ENCODE results near the gene AOPEP.

AOPEP gene

GRCh38 chr9:94908011-94908563 lies 181.6 kb downstream of the AOPEP start:
- Histone ChIP-seq H3K4me3 (ENCODE audit: low read depth in 1 of 2, low read length in 2 of 2) (no peak overlapping the region), H3K9me3 (ENCODE audit: control insufficient read depth in 1 of 2, low read length in 2 of 2) (no peaks in the 10 kb centered on the region), H3K27ac (ENCODE audit: low read depth, low read length) (no peak overlapping the region), H3K27me3 (ENCODE audit: control insufficient read depth in 1 of 2, insufficient read depth in 2 of 2, low read length in 2 of 2) (no peaks in the 10 kb centered on the region), H3K4me1 (ENCODE audit: control insufficient read depth in 1 of 2, insufficient read depth in 2 of 2, low read length in 2 of 2) (peaks cover 0 to 3% of the 10 kb centered on the region in 2 donors), H3K9ac (ENCODE audit: low read depth in 1 of 2, low read length in 2 of 2) (no peak overlapping the region), H3K36me3 (ENCODE audit: control insufficient read depth in 1 of 2, insufficient read depth in 2 of 2, low read length in 2 of 2) (no peaks in the 10 kb centered on the region)

- H3K36me3 ChIP-seq (ENCODE audit: control insufficient read depth in 1 of 2, insufficient read depth in 2 of 2, low read length in 2 of 2) = no peaks in the 10 kb centered on the region
- no peaks in the 10 kb centered on the region for H3K27me3 ChIP-seq (ENCODE audit: control insufficient read depth in 1 of 2, insufficient read depth in 2 of 2, low read length in 2 of 2)
- no peaks in the 10 kb centered on the region for H3K9me3 ChIP-seq (ENCODE audit: control insufficient read depth in 1 of 2, low read length in 2 of 2)
- no peak overlapping the region for H3K4me3 ChIP-seq (ENCODE audit: low read depth in 1 of 2, low read length in 2 of 2)
- H3K4me1 ChIP-seq (ENCODE audit: control insufficient read depth in 1 of 2, insufficient read depth in 2 of 2, low read length in 2 of 2) = peaks cover 3 to 9% of the 10 kb centered on the region in 2 donors
- H3K27ac ChIP-seq (ENCODE audit: low read depth, low read length) = no peak overlapping the region
- no peak overlapping the region for H3K9ac ChIP-seq (ENCODE audit: low read depth in 1 of 2, low read length in 2 of 2)
These were observed 182.2 kb downstream of the AOPEP start for GRCh38 chr9:94908583-94909249.

GRCh38 chr9:94909250-94909894 lies 182.9 kb downstream of the AOPEP start:
- Histone ChIP-seq H3K9me3 (ENCODE audit: control insufficient read depth in 1 of 2, low read length in 2 of 2) (no peaks in the 10 kb centered on the region), H3K27me3 (ENCODE audit: control insufficient read depth in 1 of 2, insufficient read depth in 2 of 2, low read length in 2 of 2) (no peaks in the 10 kb centered on the region), H3K4me3 (ENCODE audit: low read depth in 1 of 2, low read length in 2 of 2) (no peak overlapping the region), H3K27ac (ENCODE audit: low read depth, low read length) (no peak overlapping the region), H3K4me1 (ENCODE audit: control insufficient read depth in 1 of 2, insufficient read depth in 2 of 2, low read length in 2 of 2) (peaks cover 5 to 16% of the 10 kb centered on the region in 2 donors), H3K36me3 (ENCODE audit: control insufficient read depth in 1 of 2, insufficient read depth in 2 of 2, low read length in 2 of 2) (no peaks in the 10 kb centered on the region), H3K9ac (ENCODE audit: low read depth in 1 of 2, low read length in 2 of 2) (no peak overlapping the region)

- Histone ChIP-seq H3K4me1 (ENCODE audit: control insufficient read depth in 1 of 2, insufficient read depth in 2 of 2, low read length in 2 of 2) (peaks cover 5 to 23% of the 10 kb centered on the region in 2 donors), H3K9ac (ENCODE audit: low read depth in 1 of 2, low read length in 2 of 2) (no peak overlapping the region)
These were observed 183.6 kb downstream of the AOPEP start for GRCh38 chr9:94909965-94910730.

GRCh38 chr9:94911211-94911610 lies 184.7 kb downstream of the AOPEP start:
- H3K4me1 ChIP-seq (ENCODE audit: control insufficient read depth in 1 of 2, insufficient read depth in 2 of 2, low read length in 2 of 2) = peaks cover 5 to 23% of the 10 kb centered on the region in 2 donors
- H3K9me3 ChIP-seq (ENCODE audit: control insufficient read depth in 1 of 2, low read length in 2 of 2) = no peaks in the 10 kb centered on the region
- no peak overlapping the region for H3K27ac ChIP-seq (ENCODE audit: low read depth, low read length)
- no peaks in the 10 kb centered on the region for H3K27me3 ChIP-seq (ENCODE audit: control insufficient read depth in 1 of 2, insufficient read depth in 2 of 2, low read length in 2 of 2)
- no peak overlapping the region for H3K4me3 ChIP-seq (ENCODE audit: low read depth in 1 of 2, low read length in 2 of 2)
- no peak overlapping the region for H3K9ac ChIP-seq (ENCODE audit: low read depth in 1 of 2, low read length in 2 of 2)
- H3K36me3 ChIP-seq (ENCODE audit: control insufficient read depth in 1 of 2, insufficient read depth in 2 of 2, low read length in 2 of 2) = no peaks in the 10 kb centered on the region

More at GRCh38 chr9:94909965-94910730, 183.6 kb downstream of the AOPEP start:
- Histone ChIP-seq H3K27ac (ENCODE audit: low read depth, low read length) (no peak overlapping the region), H3K27me3 (ENCODE audit: control insufficient read depth in 1 of 2, insufficient read depth in 2 of 2, low read length in 2 of 2) (no peaks in the 10 kb centered on the region), H3K9me3 (ENCODE audit: control insufficient read depth in 1 of 2, low read length in 2 of 2) (no peaks in the 10 kb centered on the region), H3K4me3 (ENCODE audit: low read depth in 1 of 2, low read length in 2 of 2) (no peak overlapping the region), H3K36me3 (ENCODE audit: control insufficient read depth in 1 of 2, insufficient read depth in 2 of 2, low read length in 2 of 2) (no peaks in the 10 kb centered on the region)

- H3K4me3 ChIP-seq (ENCODE audit: low read depth in 1 of 2, low read length in 2 of 2) = no peak overlapping the region
- H3K9ac ChIP-seq (ENCODE audit: low read depth in 1 of 2, low read length in 2 of 2) = no peak overlapping the region
- H3K27ac ChIP-seq (ENCODE audit: low read depth, low read length) = no peak overlapping the region
- H3K36me3 ChIP-seq (ENCODE audit: control insufficient read depth in 1 of 2, insufficient read depth in 2 of 2, low read length in 2 of 2) = no peaks in the 10 kb centered on the region
- peaks cover 5 to 23% of the 10 kb centered on the region in 2 donors for H3K4me1 ChIP-seq (ENCODE audit: control insufficient read depth in 1 of 2, insufficient read depth in 2 of 2, low read length in 2 of 2)
- no peaks in the 10 kb centered on the region for H3K9me3 ChIP-seq (ENCODE audit: control insufficient read depth in 1 of 2, low read length in 2 of 2)
- H3K27me3 ChIP-seq (ENCODE audit: control insufficient read depth in 1 of 2, insufficient read depth in 2 of 2, low read length in 2 of 2) = no peaks in the 10 kb centered on the region
These were observed 185.6 kb downstream of the AOPEP start for GRCh38 chr9:94911986-94912635.

- Histone ChIP-seq H3K9me3 (ENCODE audit: control insufficient read depth in 1 of 2, low read length in 2 of 2) (no peaks in the 10 kb centered on the region), H3K27me3 (ENCODE audit: control insufficient read depth in 1 of 2, insufficient read depth in 2 of 2, low read length in 2 of 2) (no peaks in the 10 kb centered on the region), H3K27ac (ENCODE audit: low read depth, low read length) (no peak overlapping the region), H3K4me3 (ENCODE audit: low read depth in 1 of 2, low read length in 2 of 2) (no peak overlapping the region), H3K36me3 (ENCODE audit: control insufficient read depth in 1 of 2, insufficient read depth in 2 of 2, low read length in 2 of 2) (no peaks in the 10 kb centered on the region), H3K4me1 (ENCODE audit: control insufficient read depth in 1 of 2, insufficient read depth in 2 of 2, low read length in 2 of 2) (peaks cover 5 to 23% of the 10 kb centered on the region in 2 donors), H3K9ac (ENCODE audit: low read depth in 1 of 2, low read length in 2 of 2) (no peak overlapping the region)
These were observed 186.3 kb downstream of the AOPEP start for GRCh38 chr9:94912700-94913249.

- Histone ChIP-seq H3K27ac (ENCODE audit: low read depth, low read length) (no peak overlapping the region), H3K4me1 (ENCODE audit: control insufficient read depth in 1 of 2, insufficient read depth in 2 of 2, low read length in 2 of 2) (peaks cover 5 to 23% of the 10 kb centered on the region in 2 donors), H3K4me3 (ENCODE audit: low read depth in 1 of 2, low read length in 2 of 2) (no peak overlapping the region), H3K36me3 (ENCODE audit: control insufficient read depth in 1 of 2, insufficient read depth in 2 of 2, low read length in 2 of 2) (no peaks in the 10 kb centered on the region), H3K9ac (ENCODE audit: low read depth in 1 of 2, low read length in 2 of 2) (no peak overlapping the region), H3K27me3 (ENCODE audit: control insufficient read depth in 1 of 2, insufficient read depth in 2 of 2, low read length in 2 of 2) (no peaks in the 10 kb centered on the region), H3K9me3 (ENCODE audit: control insufficient read depth in 1 of 2, low read length in 2 of 2) (no peaks in the 10 kb centered on the region)
These were observed 187.1 kb downstream of the AOPEP start for GRCh38 chr9:94913550-94913949.

GRCh38 chr9:94915476-94916450 lies 189.3 kb downstream of the AOPEP start:
- Histone ChIP-seq H3K27me3 (ENCODE audit: control insufficient read depth in 1 of 2, insufficient read depth in 2 of 2, low read length in 2 of 2) (no peaks in the 10 kb centered on the region), H3K9me3 (ENCODE audit: control insufficient read depth in 1 of 2, low read length in 2 of 2) (no peaks in the 10 kb centered on the region), H3K36me3 (ENCODE audit: control insufficient read depth in 1 of 2, insufficient read depth in 2 of 2, low read length in 2 of 2) (no peaks in the 10 kb centered on the region), H3K27ac (ENCODE audit: low read depth, low read length) (no peak overlapping the region), H3K4me3 (ENCODE audit: low read depth in 1 of 2, low read length in 2 of 2) (no peak overlapping the region), H3K4me1 (ENCODE audit: control insufficient read depth in 1 of 2, insufficient read depth in 2 of 2, low read length in 2 of 2) (peaks cover 5 to 23% of the 10 kb centered on the region in 2 donors), H3K9ac (ENCODE audit: low read depth in 1 of 2, low read length in 2 of 2) (no peak overlapping the region)
